RPMI7951 (cell line): ENCODE measurements around the gene METTL17. TPM values are rescaled to one million over a fixed set of nuclear protein-coding genes. Genes with fewer than 3 reads are reported as not detected.

Source experiments
- DNase-seq: peaks from one replicate; pipeline ENCODE4 v3.0.0-alpha.2; 2012; ENCODE audit warnings: low read depth
- total RNA-seq: library from RNA; depleted of rRNA; stranded (reverse); fragments of >200 nt; shearing (Covaris generic); gene quantifications from 2 replicates; pipeline ENCODE4 v1.2.3, GENCODE V29; 2014

METTL17 gene
- total RNA-seq, 1 experiment from 2014 or later = 52.9 TPM

- DNase-seq = peak; percentile 26
Measured at GRCh38 chr14:21024585-21025370, 35.0 kb downstream of the METTL17 start, which contains the start of gene NDRG2. TSS of gene NDRG2 (minus strand) at chr14:21025061. CDS start at chr14:21023315, 1,746 bp downstream.

- no peak for DNase-seq
Measured at GRCh38 chr14:21025371-21026273, 35.8 kb downstream of the METTL17 start.

- DNase-seq = no peak
Measured at GRCh38 chr14:21026274-21026987, 36.7 kb downstream of the METTL17 start.

- DNase-seq = no peak
Measured at GRCh38 chr14:21026988-21027315, 37.2 kb downstream of the METTL17 start.

DNA sequence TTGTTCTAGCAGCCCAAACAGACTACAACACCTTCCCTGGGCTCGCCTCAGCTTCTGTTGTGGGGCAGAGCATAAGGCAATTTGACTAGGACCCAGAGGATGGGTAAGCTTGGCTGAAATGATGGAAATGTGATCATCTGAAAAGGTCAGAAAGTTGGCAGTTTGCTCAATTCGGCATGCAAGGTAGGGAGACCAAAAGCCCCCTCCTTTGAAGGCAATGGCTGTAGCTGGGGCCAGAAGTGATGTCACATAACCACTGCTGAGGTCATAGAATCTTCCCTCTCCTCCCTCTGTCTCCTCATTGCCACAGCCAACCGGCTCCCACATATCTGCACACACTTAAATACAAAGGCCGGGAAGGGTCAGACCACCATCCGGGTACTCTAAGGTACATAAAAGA, 40.1 kb downstream of the METTL17 start, which contains the start of gene TPPP2:
Gene TPPP2, plus strand, starts transcription at position 301 of the 400 bp plus-strand sequence. CDS start 365 bp downstream, outside the sequence.
- no peak for DNase-seq

GRCh38 chr14:21030531-21030930, 40.8 kb downstream of the METTL17 start:
- DNase-seq = no peak

- DNase-seq = no peak
Measured at GRCh38 chr14:21032326-21033132, 42.7 kb downstream of the METTL17 start.

DNA sequence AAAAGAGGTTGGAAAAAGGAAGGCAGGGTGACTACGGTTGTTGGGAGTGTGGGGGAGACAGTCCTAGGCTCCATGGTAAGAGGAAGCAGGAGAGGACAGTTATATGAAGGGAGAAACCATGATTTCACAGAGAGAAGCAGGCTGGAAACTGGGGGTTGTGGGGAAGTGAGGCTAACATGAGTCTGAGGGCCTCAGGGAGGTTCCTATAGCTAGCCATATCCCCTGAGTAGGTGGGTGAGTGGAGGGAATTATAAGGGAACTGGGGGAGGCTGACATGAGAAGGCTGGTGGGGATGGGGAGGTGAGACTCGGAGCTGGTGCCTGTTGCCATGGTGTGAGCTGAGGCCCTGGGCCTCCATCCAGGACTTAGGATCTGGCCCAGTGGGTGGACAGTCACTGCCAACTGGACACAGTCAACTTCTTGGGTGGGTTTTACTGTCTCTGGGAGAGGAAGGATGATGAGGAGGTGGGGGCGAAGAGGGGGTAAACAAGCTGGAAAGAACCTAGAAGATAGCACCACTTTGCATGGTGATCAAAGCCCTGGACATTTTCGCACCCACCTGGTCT, 43.4 kb downstream of the METTL17 start:
- no peak for DNase-seq

DNA sequence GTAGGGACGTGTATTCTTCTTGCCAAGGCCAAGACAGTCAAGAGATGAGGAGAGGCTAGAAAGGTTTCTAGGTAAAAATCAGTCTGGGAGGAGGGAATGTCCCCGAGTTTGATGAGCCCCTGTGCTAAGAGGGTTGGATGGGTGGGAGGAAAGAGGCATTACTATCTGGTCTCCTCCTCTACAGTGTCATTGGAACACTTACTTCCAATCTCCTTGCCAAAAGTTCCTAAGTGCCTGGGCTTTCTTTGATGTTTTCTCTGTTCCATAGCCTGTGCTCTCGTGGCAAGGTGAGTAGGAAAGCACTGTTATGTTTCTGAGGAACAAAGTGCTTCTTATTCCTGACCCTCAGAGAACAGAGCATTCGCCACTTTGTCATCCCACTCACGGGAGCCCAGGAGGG, 44.9 kb downstream of the METTL17 start, which contains the start of gene RNASE13:
Gene RNASE13, minus strand, starts transcription at position 101 of the 400 bp plus-strand sequence. CDS start 519 bp downstream, outside the sequence.
- DNase-seq = no peak

DNA sequence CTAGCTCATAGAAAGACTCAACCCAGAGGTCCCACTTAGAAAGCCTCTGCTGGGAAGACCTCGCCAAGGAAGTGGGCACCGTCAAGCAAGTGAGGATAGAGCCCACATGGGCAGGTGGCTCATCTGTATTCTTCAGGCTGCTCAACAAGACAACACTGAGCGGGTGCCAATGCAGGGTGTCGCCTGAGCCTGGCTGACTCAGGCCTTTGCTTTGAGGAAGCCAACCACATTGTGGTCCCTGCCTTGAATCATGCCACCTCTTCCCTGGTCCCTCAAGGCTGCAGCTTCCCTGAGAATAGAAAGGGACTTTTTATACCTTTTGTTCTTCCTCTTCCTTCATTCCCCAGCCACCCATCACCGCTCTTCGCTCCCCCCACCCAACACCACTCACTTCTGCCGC, 47.0 kb downstream of the METTL17 start:
- peak; percentile 32 for DNase-seq

DNA sequence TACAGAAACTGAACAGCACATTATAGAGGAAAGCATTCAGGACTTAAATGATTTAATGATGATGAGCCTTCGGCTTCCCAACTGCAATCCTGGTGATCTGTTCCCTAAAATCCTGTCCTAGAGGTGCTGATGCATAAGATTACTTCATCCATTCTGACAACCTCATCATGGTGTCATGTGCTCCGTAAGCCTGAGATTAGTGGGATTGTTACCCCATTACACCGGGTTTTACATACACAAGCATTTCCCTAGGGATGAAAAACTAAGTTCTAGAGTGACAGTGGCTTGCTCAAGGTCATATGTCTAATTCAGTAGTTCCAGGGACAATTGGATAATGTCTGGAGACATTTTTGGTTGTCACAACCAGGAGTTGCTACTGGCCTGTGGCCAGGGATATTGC, 47.4 kb downstream of the METTL17 start:
- DNase-seq = no peak

- DNase-seq = peak; percentile 47
Measured at GRCh38 chr14:21038441-21039422, 49.0 kb downstream of the METTL17 start.

GRCh38 chr14:21039585-21040369, 50.0 kb downstream of the METTL17 start:
- peak; percentile 53 for DNase-seq

DNA sequence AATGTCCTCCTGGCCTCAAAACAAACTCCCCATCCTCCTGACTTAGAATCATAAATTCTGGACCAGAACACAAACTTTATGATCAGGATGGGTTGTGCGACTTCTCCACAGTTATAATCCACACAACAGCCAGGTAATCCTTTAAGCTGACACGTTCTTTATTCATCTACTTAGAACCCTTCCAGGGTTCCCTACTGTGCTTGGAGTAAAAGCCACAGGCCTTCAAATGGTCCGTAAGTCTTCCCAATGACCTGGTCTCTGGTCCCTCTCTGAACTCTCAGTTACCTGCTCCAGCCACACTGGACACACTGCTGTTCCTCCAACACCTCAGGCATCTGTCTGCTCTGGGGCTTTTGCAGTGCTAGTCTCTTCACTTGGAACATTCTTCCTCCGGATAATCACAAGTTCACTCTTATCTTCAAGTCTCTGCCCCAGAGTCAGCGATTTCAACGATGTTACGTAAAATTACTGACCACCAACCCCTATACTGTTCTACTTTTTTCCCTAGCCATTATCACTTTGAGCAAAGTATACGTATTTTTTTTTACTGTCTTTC, 50.7 kb downstream of the METTL17 start:
- DNase-seq = no peak

- DNase-seq = peak; percentile 10
Measured at GRCh38 chr14:21040941-21041340, 51.2 kb downstream of the METTL17 start.

DNA sequence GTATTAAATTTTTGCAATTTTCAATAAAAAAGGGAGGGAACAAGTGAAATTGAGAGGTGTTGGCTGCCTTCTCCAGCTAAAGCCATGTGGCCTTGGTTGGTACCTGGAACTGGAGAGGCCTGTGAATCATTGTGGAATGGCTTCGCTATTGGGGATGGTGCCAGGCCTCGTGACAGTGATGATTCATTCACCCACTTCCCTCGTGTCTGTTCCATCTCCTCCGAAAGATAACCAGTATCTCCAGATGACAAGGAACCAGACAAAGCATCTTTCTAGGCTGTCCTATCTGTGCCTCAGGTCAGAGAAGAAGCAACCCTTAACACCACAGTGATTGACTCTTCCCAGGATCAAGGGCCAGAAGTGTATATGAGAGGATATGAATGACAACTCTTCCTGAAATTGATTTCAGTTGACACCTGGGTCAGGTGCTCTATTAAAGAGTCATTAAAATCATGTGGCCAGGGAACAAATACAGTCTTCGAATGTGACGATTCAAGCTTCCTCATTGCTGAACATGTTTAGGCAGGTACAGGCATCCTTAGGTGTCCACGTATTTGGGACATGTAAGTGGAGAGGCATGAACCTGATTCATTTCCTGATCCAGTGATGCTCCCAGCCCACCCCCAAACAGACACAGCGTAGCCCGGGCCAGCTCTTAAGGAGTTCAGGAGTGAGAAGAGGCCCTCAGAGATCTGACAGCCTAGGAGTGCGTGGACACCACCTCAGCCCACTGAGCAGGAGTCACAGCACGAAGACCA, 52.1 kb downstream of the METTL17 start, which contains the start of gene RNASE7:
Gene RNASE7, plus strand, starts transcription at position 687 of the 758 bp plus-strand sequence. CDS start 631 bp downstream, outside the sequence.
- DNase-seq = peak; percentile 79

DNA sequence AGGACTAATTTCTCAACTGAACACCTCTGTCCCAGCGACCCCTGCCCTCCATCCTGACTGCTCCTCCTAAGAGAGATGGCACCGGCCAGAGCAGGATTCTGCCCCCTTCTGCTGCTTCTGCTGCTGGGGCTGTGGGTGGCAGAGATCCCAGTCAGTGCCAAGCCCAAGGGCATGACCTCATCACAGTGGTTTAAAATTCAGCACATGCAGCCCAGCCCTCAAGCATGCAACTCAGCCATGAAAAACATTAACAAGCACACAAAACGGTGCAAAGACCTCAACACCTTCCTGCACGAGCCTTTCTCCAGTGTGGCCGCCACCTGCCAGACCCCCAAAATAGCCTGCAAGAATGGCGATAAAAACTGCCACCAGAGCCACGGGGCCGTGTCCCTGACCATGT, 53.1 kb downstream of the METTL17 start:
- DNase-seq = peak; percentile 25
